ENCODE results near the gene DPEP2NB.

GRCh38 chr16:67971111-67971510 lies 44.6 kb downstream of the DPEP2NB start:
- TF ChIP-seq POLR2A (IDR thresholded peaks at IDR 0.05; ENCODE audit: low read depth, low read length) (no peak), POLR2AphosphoS5 (IDR thresholded peaks at IDR 0.05; ENCODE audit: insufficient read depth, low read depth, low read length) (no peak), CTCF (IDR thresholded peaks at IDR 0.05; ENCODE audit: extremely low read depth in 1 of 2, insufficient read depth in 1 of 2, low read depth in 1 of 2, low read length in 2 of 2) (no peak)

Measured in endothelial cell of umbilical vein (primary cell).